ENCODE measurements around the gene SLC25A43. TPM values are rescaled to one million over a fixed set of nuclear protein-coding genes. Genes with fewer than 3 reads are reported as not detected.

Gene SLC25A43
- total RNA-seq, 2 experiments from 2014 or later: 13.7 to 15.6 TPM

DNA sequence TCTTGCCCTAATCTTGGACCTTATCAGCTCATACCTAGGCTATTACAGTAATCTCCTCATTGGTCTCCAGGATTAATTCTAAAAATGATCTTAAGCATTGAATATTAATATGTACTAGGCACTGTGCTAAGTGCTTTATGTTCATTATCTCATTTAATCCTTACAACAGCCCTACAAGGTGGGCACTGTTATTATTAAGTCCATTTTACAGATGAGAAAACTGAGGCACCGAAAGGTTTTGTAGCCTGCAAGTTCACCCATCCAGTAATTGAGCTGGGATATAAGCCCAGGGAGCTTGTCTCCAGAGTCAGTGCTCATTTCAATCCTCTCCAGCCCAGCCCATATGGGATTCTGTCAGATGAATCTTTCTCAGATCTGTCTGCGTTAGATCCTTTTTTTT is 20.8 kb downstream of the SLC25A43 start:
- no peak for TF ChIP-seq EZH2phosphoT487 (IDR thresholded peaks at IDR 0.05; ENCODE audit: borderline replicate concordance, low read depth, low read length)
- TF ChIP-seq, protein P1, sequence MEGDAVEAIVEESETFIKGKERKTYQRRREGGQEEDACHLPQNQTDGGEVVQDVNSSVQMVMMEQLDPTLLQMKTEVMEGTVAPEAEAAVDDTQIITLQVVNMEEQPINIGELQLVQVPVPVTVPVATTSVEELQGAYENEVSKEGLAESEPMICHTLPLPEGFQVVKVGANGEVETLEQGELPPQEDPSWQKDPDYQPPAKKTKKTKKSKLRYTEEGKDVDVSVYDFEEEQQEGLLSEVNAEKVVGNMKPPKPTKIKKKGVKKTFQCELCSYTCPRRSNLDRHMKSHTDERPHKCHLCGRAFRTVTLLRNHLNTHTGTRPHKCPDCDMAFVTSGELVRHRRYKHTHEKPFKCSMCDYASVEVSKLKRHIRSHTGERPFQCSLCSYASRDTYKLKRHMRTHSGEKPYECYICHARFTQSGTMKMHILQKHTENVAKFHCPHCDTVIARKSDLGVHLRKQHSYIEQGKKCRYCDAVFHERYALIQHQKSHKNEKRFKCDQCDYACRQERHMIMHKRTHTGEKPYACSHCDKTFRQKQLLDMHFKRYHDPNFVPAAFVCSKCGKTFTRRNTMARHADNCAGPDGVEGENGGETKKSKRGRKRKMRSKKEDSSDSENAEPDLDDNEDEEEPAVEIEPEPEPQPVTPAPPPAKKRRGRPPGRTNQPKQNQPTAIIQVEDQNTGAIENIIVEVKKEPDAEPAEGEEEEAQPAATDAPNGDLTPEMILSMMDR (conservative IDR thresholded peaks at IDR 0.05; ENCODE audit: low read length): no peak
- Histone ChIP-seq H3K9me2 (ENCODE audit: insufficient read depth, low read length) (no peaks in the 10 kb centered on the region), H3K36me3 (ENCODE audit: insufficient read depth, low read length) (no peaks in the 10 kb centered on the region), H3K4me1 (ENCODE audit: insufficient read depth, low read length, poor library complexity, severe bottlenecking) (peaks cover 1% of the 10 kb centered on the region), H3K79me2 (ENCODE audit: insufficient read depth, low read depth, low read length) (no peaks in the 10 kb centered on the region), H3K4me2 (ENCODE audit: low read length) (no peak overlapping the region), H2AFZ (ENCODE audit: low read length) (no peak overlapping the region), H3K4me3 (ENCODE audit: low read depth, low read length, poor library complexity, severe bottlenecking) (no peak overlapping the region), H3K9me3 (ENCODE audit: low read length) (no peaks in the 10 kb centered on the region), H4K20me1 (ENCODE audit: insufficient read depth, low read length) (no peaks in the 10 kb centered on the region), H3K27ac (ENCODE audit: low read depth, low read length, poor library complexity, severe bottlenecking) (no peak overlapping the region)
- no peak for DNase-seq (ENCODE audit: low spot score)
- ChIA-PET POLR2A (interaction anchor here (0.7 kb wide), 1 partner anchor 888 kb away, joined by 4 read pairs; no protein-coding TSS in a partner anchor), CTCF (ENCODE audit: unreplicated experiment) (no interaction called here)
- intact Hi-C loops (cut with micrococcal nuclease; ENCODE audit: unreplicated experiment): loop anchor here (10.0 kb wide), 1 partner anchor 95 kb away; no protein-coding TSS in a partner anchor
- no TSS peak for BruUV-seq (replicated peaks)

DNA sequence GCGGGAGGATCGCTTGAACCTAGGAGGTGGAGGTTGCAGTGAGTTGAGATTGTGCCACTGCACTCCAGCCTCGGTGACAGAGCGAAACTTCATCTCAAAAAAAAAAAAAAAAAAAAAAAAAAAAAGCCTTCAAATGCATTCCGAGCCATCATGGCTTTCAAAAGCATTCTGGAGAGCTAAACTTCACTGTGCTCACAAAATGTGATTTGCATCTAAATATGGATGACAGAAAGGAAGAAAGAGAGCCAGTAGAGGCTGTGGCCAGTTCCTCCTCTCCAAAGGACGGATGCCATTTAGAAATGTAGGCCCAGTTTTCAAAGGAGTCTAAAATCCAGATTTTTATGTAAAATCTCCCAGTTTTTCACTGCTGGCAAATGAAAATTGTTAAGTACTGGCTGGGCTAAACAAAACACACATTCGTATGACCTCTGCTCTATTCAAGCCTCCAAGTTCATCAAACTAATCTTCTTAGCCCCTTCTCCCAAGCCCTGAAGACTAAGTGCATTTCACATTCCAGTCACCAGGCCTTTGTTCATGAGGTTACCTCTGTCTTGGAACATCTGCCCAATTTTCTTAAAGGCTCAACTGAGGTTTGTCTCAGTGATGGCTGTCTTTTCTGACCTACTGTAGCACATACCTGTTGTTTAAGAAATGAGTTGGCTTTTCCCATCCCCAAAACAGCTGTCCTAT is 22.0 kb downstream of the SLC25A43 start:
- ChIA-PET POLR2A (interaction anchor here (0.7 kb wide), 1 partner anchor 137 kb away, joined by 6 read pairs; no protein-coding TSS in a partner anchor), CTCF (ENCODE audit: unreplicated experiment) (no interaction called here)
- H3K36me3 ChIP-seq (ENCODE audit: insufficient read depth, low read length): no peaks in the 10 kb centered on the region
- intact Hi-C loops (cut with micrococcal nuclease; ENCODE audit: unreplicated experiment): no loop called here
- no peak for DNase-seq (ENCODE audit: low spot score)
- no TSS peak for BruUV-seq (replicated peaks)
- no peaks in the 10 kb centered on the region for H3K79me2 ChIP-seq (ENCODE audit: insufficient read depth, low read depth, low read length)
- H3K9me3 ChIP-seq (ENCODE audit: low read length): no peaks in the 10 kb centered on the region
- no peak overlapping the region for H3K4me2 ChIP-seq (ENCODE audit: low read length)
- H2AFZ ChIP-seq (ENCODE audit: low read length): no peak overlapping the region
- TF ChIP-seq, protein P1 (conservative IDR thresholded peaks at IDR 0.05; ENCODE audit: low read length): no peak
- TF ChIP-seq EZH2phosphoT487 (IDR thresholded peaks at IDR 0.05; ENCODE audit: borderline replicate concordance, low read depth, low read length): no peak
- no peaks in the 10 kb centered on the region for H3K9me2 ChIP-seq (ENCODE audit: insufficient read depth, low read length)
- H3K27ac ChIP-seq (ENCODE audit: low read depth, low read length, poor library complexity, severe bottlenecking): no peak overlapping the region
- peaks cover 14% of the 10 kb centered on the region for H3K4me1 ChIP-seq (ENCODE audit: insufficient read depth, low read length, poor library complexity, severe bottlenecking)
- no peaks in the 10 kb centered on the region for H4K20me1 ChIP-seq (ENCODE audit: insufficient read depth, low read length)
- H3K4me3 ChIP-seq (ENCODE audit: low read depth, low read length, poor library complexity, severe bottlenecking): no peak overlapping the region

DNA sequence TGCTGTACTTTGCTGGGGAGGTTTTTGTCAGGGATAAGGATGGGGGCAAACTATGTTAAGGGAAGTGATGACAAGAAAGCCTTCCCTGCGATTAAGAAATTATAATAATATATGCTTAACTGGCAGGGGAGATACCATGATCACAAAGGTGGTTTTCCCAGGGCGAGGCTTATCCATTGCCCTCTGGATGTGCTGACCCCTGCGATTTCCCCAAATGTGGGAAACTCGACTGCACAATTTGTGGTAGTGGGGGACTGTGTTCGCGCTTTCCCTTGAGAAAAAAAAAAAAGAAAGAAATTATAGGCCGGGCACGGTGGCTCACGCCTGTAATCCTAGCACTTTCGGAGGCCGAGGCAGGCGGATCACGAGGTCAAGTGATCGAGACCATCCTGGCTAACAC is 24.5 kb downstream of the SLC25A43 start:
- Histone ChIP-seq H3K27ac (ENCODE audit: low read depth, low read length, poor library complexity, severe bottlenecking) (no peak overlapping the region), H3K4me1 (ENCODE audit: insufficient read depth, low read length, poor library complexity, severe bottlenecking) (peaks cover 32% of the 10 kb centered on the region), H3K79me2 (ENCODE audit: insufficient read depth, low read depth, low read length) (no peaks in the 10 kb centered on the region), H3K9me3 (ENCODE audit: low read length) (no peaks in the 10 kb centered on the region), H3K9me2 (ENCODE audit: insufficient read depth, low read length) (no peaks in the 10 kb centered on the region), H3K4me2 (ENCODE audit: low read length) (no peak overlapping the region), H4K20me1 (ENCODE audit: insufficient read depth, low read length) (no peaks in the 10 kb centered on the region), H3K4me3 (ENCODE audit: low read depth, low read length, poor library complexity, severe bottlenecking) (no peak overlapping the region), H2AFZ (ENCODE audit: low read length) (no peak overlapping the region), H3K36me3 (ENCODE audit: insufficient read depth, low read length) (peaks cover 5% of the 10 kb centered on the region)
- ChIA-PET POLR2A (no interaction called here), CTCF (ENCODE audit: unreplicated experiment) (no interaction called here)
- TF ChIP-seq, protein P1 (conservative IDR thresholded peaks at IDR 0.05; ENCODE audit: low read length): no peak
- no peak for TF ChIP-seq EZH2phosphoT487 (IDR thresholded peaks at IDR 0.05; ENCODE audit: borderline replicate concordance, low read depth, low read length)
- intact Hi-C loops (cut with micrococcal nuclease; ENCODE audit: unreplicated experiment): no loop called here
- no TSS peak for BruUV-seq (replicated peaks)
- DNase-seq (ENCODE audit: low spot score): no peak

All from OCI-LY7 (cell line).